AG04450 (cell line): ENCODE results near the gene ID4. TPM values are rescaled to one million over a fixed set of nuclear protein-coding genes. Genes with fewer than 3 reads are reported as not detected.

Source experiments
- CTCF ChIA-PET: fragments of 300-600, 350-600 bp; formaldehyde crosslinking; extraction: SDS; loops from one replicate; lab custom pipeline; 2022; ENCODE audit warnings: antibody characterized with exemption, inconsistent platforms; lab: Charles Lee
- POLR2A ChIA-PET: fragments of 350-600 bp; formaldehyde crosslinking; extraction: SDS; loops from one replicate; lab custom pipeline; 2021; ENCODE audit warnings: antibody characterized with exemption, inconsistent platforms; lab: Yijun Ruan, JAX
- DNase-seq: peaks from one replicate; pipeline ENCODE4 v3.0.0-alpha.2; 2011; ENCODE audit warnings: low read depth, low spot score
- H3K27ac ChIP-seq: one replicate; pipeline ENCODE4 v1.5.1; 2012; ENCODE audit warnings: low read depth, low read length, control low read depth
- H3K27me3 ChIP-seq: one replicate; pipeline ENCODE4 v1.6.0; 2012; ENCODE audit warnings: low read length; ENCODE audit not compliant: control insufficient read depth, insufficient read depth
- H3K4me3 ChIP-seq: 2 replicates; pipeline ENCODE4 v1.5.1; 2011; ENCODE audit warnings: mild to moderate bottlenecking, low read depth, low read length, control low read depth
- H3K9me3 ChIP-seq: 2 replicates; pipeline ENCODE4 v1.5.1; 2012; ENCODE audit warnings: low read length; ENCODE audit not compliant: control insufficient read depth, insufficient read depth
- polyA plus RNA-seq: library from polyadenylated mRNA; depleted of rRNA; stranded (reverse); fragments of >200 nt; gene quantifications from 2 replicates; pipeline ENCODE4 v1.2.3, GENCODE V29; 2011
- TF ChIP-seq, protein P1 (sequence below): IDR thresholded peaks from 2 replicates; pipeline ENCODE4 v1.5.1; 2011; ENCODE audit warnings: low read depth, low read length, control low read depth, inconsistent platforms

ID4 gene
- polyA plus RNA-seq, 1 experiment: 0.55 TPM

DNA sequence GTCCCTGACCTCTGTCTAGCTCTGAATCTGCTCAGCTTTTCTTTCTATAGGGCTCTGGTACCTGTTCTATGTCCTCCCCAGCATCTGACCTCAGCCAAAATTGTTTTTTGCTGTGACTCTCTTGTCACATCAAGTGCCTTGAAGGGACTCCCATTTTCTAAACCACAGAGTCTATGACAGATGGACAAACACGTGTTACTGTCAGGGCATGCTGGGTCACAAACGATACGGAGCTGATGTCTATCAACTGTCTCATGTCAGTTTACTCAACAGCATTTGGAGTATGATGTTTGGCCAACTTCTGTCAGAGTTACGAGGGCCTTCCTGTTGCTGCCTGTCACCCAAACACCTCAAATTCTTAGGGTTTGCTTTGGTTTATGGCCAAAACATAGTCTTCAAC lies 20.5 kb downstream of the ID4 start:
- ChIA-PET CTCF (no interaction called here), POLR2A (no interaction called here)
- H3K27me3 ChIP-seq: peaks cover 5% of the 10 kb centered on the region

GRCh38 chr6:19860235-19860877 lies 23.2 kb downstream of the ID4 start:
- Histone ChIP-seq H3K27ac (no peak overlapping the region), H3K4me3 (no peak overlapping the region), H3K9me3 (no peaks in the 10 kb centered on the region), H3K27me3 (peaks cover 5% of the 10 kb centered on the region)
- no peak for DNase-seq
- ChIA-PET CTCF (interaction anchor here (2.0 kb wide), 1 partner anchor 9 kb away, joined by 11 read pairs; no protein-coding TSS in a partner anchor), POLR2A (no interaction called here)
- TF ChIP-seq, protein P1, sequence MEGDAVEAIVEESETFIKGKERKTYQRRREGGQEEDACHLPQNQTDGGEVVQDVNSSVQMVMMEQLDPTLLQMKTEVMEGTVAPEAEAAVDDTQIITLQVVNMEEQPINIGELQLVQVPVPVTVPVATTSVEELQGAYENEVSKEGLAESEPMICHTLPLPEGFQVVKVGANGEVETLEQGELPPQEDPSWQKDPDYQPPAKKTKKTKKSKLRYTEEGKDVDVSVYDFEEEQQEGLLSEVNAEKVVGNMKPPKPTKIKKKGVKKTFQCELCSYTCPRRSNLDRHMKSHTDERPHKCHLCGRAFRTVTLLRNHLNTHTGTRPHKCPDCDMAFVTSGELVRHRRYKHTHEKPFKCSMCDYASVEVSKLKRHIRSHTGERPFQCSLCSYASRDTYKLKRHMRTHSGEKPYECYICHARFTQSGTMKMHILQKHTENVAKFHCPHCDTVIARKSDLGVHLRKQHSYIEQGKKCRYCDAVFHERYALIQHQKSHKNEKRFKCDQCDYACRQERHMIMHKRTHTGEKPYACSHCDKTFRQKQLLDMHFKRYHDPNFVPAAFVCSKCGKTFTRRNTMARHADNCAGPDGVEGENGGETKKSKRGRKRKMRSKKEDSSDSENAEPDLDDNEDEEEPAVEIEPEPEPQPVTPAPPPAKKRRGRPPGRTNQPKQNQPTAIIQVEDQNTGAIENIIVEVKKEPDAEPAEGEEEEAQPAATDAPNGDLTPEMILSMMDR: no peak

More for the DNA sequence above, 20.5 kb downstream of the ID4 start:
- no peaks in the 10 kb centered on the region for H3K9me3 ChIP-seq
- H3K4me3 ChIP-seq: no peak overlapping the region
- DNase-seq: no peak
- TF ChIP-seq, protein P1: no peak
- no peak overlapping the region for H3K27ac ChIP-seq

GRCh38 chr6:19864285-19864684 lies 27.1 kb downstream of the ID4 start:
- Histone ChIP-seq H3K4me3 (no peak overlapping the region), H3K27ac (no peak overlapping the region), H3K27me3 (peaks cover 7% of the 10 kb centered on the region), H3K9me3 (no peaks in the 10 kb centered on the region)
- POLR2A ChIA-PET: no interaction called here
- TF ChIP-seq, protein P1: no peak
- no peak for DNase-seq
- CTCF ChIA-PET: interaction anchor here (1.3 kb wide), 1 partner anchor 12 kb away, joined by 4 read pairs; no protein-coding TSS in a partner anchor

- ChIA-PET CTCF (no interaction called here), POLR2A (no interaction called here)
- H3K4me3 ChIP-seq: no peak overlapping the region
These were observed 28.0 kb downstream of the ID4 start for GRCh38 chr6:19865178-19865577.

More at GRCh38 chr6:19865178-19865577, 28.0 kb downstream of the ID4 start:
- TF ChIP-seq, protein P1: no peak
- Histone ChIP-seq H3K9me3 (no peaks in the 10 kb centered on the region), H3K27me3 (peaks cover 10% of the 10 kb centered on the region), H3K27ac (no peak overlapping the region)
- DNase-seq: no peak
